ENCODE results near the gene PI4KA.
"Not testable (repeated sequence)": the region's sequence is repeated elsewhere in the genome, so short reads cannot be mapped to it uniquely, and the experiment has no call there.

The PI4KA gene

GRCh38 chr22:20847318-20847822 lies 11.2 kb downstream of the PI4KA start:
- DNase-seq (ENCODE audit: low read depth in 2 of 2): no peak

GRCh38 chr22:20844055-20845037 lies 14.3 kb downstream of the PI4KA start:
- DNase-seq (ENCODE audit: low read depth in 2 of 2): no peak

- no peak for DNase-seq (ENCODE audit: low read depth in 2 of 2)
Observed at GRCh38 chr22:20843501-20843900, 15.1 kb downstream of the PI4KA start.

- DNase-seq (ENCODE audit: low read depth in 2 of 2): no peak
Observed at GRCh38 chr22:20840646-20841371, 17.8 kb downstream of the PI4KA start.

- no peak for DNase-seq (ENCODE audit: low read depth in 2 of 2)
Observed at GRCh38 chr22:20839837-20840645, 18.6 kb downstream of the PI4KA start.

- not testable (repeated sequence) for DNase-seq (ENCODE audit: low read depth in 2 of 2)
Observed at GRCh38 chr22:20839354-20839753, 19.3 kb downstream of the PI4KA start.

- DNase-seq (ENCODE audit: low read depth in 2 of 2): no peak
Observed at GRCh38 chr22:20836987-20837823, 21.4 kb downstream of the PI4KA start.

- no peak for DNase-seq (ENCODE audit: low read depth in 2 of 2)
Observed at GRCh38 chr22:20834725-20835124, 23.9 kb downstream of the PI4KA start.

GRCh38 chr22:20834206-20834605 lies 24.4 kb downstream of the PI4KA start:
- DNase-seq (ENCODE audit: low read depth in 2 of 2): no peak

- no peak for DNase-seq (ENCODE audit: low read depth in 2 of 2)
Observed at GRCh38 chr22:20833225-20833665, 25.4 kb downstream of the PI4KA start.

- no peak for DNase-seq (ENCODE audit: low read depth in 2 of 2)
Observed at GRCh38 chr22:20829491-20830134, 29.0 kb downstream of the PI4KA start.

- not testable (repeated sequence) for DNase-seq (ENCODE audit: low read depth in 2 of 2)
Observed at GRCh38 chr22:20826373-20827152, 32.0 kb downstream of the PI4KA start.

- DNase-seq (ENCODE audit: low read depth in 2 of 2): no peak
Observed at GRCh38 chr22:20825624-20826023, 33.0 kb downstream of the PI4KA start.

- not testable (repeated sequence) for DNase-seq (ENCODE audit: low read depth in 2 of 2)
Observed at GRCh38 chr22:20825216-20825615, 33.4 kb downstream of the PI4KA start.

GRCh38 chr22:20823264-20823663 lies 35.3 kb downstream of the PI4KA start:
- no peak for DNase-seq (ENCODE audit: low read depth in 2 of 2)

GRCh38 chr22:20822240-20822639 lies 36.4 kb downstream of the PI4KA start:
- no peak for DNase-seq (ENCODE audit: low read depth in 2 of 2)

- not testable (repeated sequence) for DNase-seq (ENCODE audit: low read depth in 2 of 2)
Observed at GRCh38 chr22:20821717-20822239, 36.8 kb downstream of the PI4KA start.

- no peak for DNase-seq (ENCODE audit: low read depth in 2 of 2)
Observed at GRCh38 chr22:20819471-20819870, 39.1 kb downstream of the PI4KA start.

- DNase-seq (ENCODE audit: low read depth in 2 of 2): no peak
Observed at GRCh38 chr22:20818471-20818870, 40.1 kb downstream of the PI4KA start.

All from stimulated activated CD4-positive, alpha-beta T cell treated with anti-CD3 and anti-CD28 coated beads, Interleukin-1b, Interleukin-23, amount 100 ng/mL, for 4 hours (primary cell).